BLaER1 (cell line): ENCODE data around the gene ELF3.
"Not testable (repeated sequence)": the region's sequence is repeated elsewhere in the genome, so short reads cannot be mapped to it uniquely, and the experiment has no call there.

Experiments
- H3K27ac ChIP-seq: shearing (Covaris generic); formaldehyde crosslinking; 2 replicates; pipeline ENCODE4 v1.8.1; 2022
- H3K27me3 ChIP-seq: shearing (Covaris generic); formaldehyde crosslinking; 2 replicates; pipeline ENCODE4 v1.8.1; 2022
- H3K36me3 ChIP-seq: shearing (Covaris generic); formaldehyde crosslinking; 2 replicates; pipeline ENCODE4 v1.8.1; 2022
- H3K4me1 ChIP-seq: shearing (Covaris generic); formaldehyde crosslinking; 2 replicates; pipeline ENCODE4 v1.8.1; 2022
- H3K4me2 ChIP-seq: shearing (Covaris generic); formaldehyde crosslinking; 2 replicates; pipeline ENCODE4 v1.8.1; 2022
- H3K4me3 ChIP-seq: shearing (Covaris generic); formaldehyde crosslinking; 2 replicates; pipeline ENCODE4 v1.8.1; 2022
- H3K9ac ChIP-seq: shearing (Covaris generic); formaldehyde crosslinking; 2 replicates; pipeline ENCODE4 v1.8.1; 2022
- H3K9me3 ChIP-seq: shearing (Covaris generic); formaldehyde crosslinking; 2 replicates; pipeline ENCODE4 v1.8.1; 2022
- H4K20me1 ChIP-seq: shearing (Covaris generic); formaldehyde crosslinking; 2 replicates; pipeline ENCODE4 v1.8.1; 2022
- Cebpa-rat ChIP-seq: shearing (Covaris generic); IDR thresholded peaks from 2 replicates; pipeline ENCODE4 v1.8.1; 2022

Gene ELF3

DNA sequence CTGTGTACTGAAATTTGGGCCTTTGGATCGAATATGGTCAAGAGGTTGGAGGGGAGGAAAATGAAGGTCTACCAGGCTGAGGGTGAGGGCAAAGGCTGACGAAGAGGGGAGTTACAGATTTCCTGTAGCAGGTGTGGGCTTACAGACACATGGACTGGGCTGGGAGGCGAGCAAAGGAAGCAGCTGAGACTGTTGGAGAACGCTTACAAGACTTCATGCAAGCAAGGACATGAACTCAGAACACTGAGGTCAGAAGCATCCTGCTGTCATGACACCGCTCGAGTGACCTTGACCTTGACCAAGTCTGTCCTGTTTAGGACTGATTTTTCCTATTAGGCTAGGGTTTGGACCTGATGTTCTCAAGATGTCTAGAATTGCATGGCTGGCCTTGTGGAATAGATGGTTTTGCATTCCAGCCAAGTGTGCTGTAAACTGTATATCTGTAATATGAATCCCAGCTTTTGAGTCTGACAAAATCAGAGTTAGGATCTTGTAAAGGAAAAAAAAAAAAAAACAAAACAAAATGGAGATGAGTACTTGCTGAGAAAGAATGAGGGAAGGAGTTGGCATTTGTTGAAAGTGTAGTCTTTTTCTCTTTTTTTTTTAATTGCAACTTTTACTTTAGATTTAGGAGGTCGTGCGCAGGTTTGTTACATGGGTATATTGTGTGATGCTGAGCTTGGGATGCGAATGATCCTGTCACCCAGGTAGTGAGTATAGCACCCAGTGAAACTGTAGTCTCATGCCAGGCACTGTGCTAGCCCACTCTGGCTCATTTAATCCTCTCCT lies 5.8 kb downstream of the ELF3 start:
- TF ChIP-seq Cebpa-rat, result no peak
- Histone ChIP-seq H3K9ac (no peak overlapping the region), H3K4me2 (no peak overlapping the region), H3K4me1 (peaks cover 24% of the 10 kb centered on the region), H3K9me3 (no peaks in the 10 kb centered on the region), H4K20me1 (no peaks in the 10 kb centered on the region), H3K4me3 (no peak overlapping the region), H3K36me3 (no peaks in the 10 kb centered on the region), H3K27ac (no peak overlapping the region), H3K27me3 (no peaks in the 10 kb centered on the region)

DNA sequence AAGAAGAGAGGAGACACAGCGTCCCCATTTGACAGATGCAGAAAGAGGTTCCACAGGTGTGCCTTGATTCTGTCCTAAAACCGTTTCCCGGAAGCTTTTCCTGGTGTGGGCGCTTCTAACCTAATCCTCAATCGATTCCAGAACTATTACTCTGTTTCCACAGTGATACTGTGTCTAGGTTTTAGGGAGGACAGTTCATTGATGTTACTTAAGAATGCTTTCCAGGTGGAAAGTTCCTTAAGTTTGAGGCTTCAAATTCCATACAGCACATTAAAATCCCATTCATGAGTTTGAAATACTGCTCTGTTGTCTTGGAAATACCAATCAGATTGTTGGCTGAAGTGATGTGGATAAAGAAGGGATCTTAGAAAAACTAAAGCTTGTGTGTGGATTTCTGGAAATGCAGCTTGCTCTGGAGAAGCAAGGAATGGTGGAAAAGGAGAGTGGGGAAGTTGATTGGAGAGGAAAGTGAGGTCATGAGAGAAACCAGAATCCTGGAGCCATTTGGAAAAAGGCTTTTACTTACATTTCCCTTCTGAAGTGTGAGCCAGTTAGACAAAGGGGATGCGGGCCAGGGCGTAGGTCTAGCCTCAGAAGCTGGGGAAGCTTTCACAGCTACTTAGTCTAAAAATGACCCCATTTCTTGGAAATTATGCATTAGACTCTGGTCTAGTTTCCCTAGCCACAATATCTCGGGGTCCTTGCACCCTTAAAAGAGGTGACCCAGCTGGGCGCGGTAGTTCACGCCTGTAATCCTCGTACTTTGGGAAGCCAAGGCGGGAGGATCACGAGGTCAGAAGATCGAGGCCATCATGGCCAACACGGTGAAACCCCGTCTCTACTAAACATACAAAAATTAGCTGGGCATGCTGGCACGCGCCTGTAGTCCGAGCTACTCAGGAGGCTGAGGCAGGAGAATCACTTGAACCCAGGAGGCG lies 6.7 kb downstream of the ELF3 start:
- H3K36me3 ChIP-seq, result no peaks in the 10 kb centered on the region
- no peak overlapping the region for H3K4me2 ChIP-seq
- no peak overlapping the region for H3K27ac ChIP-seq
- no peaks in the 10 kb centered on the region for H3K27me3 ChIP-seq
- H4K20me1 ChIP-seq, result no peaks in the 10 kb centered on the region
- no peak for TF ChIP-seq Cebpa-rat
- H3K9ac ChIP-seq, result no peak overlapping the region
- H3K4me1 ChIP-seq, result peaks cover 19% of the 10 kb centered on the region
- no peaks in the 10 kb centered on the region for H3K9me3 ChIP-seq
- H3K4me3 ChIP-seq, result no peak overlapping the region

GRCh38 chr1:202017749-202018467 lies 7.5 kb downstream of the ELF3 start:
- Histone ChIP-seq H3K4me2 (peak overlapping the region; percentile 38), H3K9ac (no peak overlapping the region), H3K9me3 (no peaks in the 10 kb centered on the region), H3K36me3 (no peaks in the 10 kb centered on the region), H3K27ac (0 out of 2 replicates have a peak overlapping the region, but pooled peaks have one; percentile 16), H3K4me1 (peaks cover 17% of the 10 kb centered on the region), H3K4me3 (no peak overlapping the region), H3K27me3 (no peaks in the 10 kb centered on the region), H4K20me1 (no peaks in the 10 kb centered on the region)
- no peak for TF ChIP-seq Cebpa-rat

DNA sequence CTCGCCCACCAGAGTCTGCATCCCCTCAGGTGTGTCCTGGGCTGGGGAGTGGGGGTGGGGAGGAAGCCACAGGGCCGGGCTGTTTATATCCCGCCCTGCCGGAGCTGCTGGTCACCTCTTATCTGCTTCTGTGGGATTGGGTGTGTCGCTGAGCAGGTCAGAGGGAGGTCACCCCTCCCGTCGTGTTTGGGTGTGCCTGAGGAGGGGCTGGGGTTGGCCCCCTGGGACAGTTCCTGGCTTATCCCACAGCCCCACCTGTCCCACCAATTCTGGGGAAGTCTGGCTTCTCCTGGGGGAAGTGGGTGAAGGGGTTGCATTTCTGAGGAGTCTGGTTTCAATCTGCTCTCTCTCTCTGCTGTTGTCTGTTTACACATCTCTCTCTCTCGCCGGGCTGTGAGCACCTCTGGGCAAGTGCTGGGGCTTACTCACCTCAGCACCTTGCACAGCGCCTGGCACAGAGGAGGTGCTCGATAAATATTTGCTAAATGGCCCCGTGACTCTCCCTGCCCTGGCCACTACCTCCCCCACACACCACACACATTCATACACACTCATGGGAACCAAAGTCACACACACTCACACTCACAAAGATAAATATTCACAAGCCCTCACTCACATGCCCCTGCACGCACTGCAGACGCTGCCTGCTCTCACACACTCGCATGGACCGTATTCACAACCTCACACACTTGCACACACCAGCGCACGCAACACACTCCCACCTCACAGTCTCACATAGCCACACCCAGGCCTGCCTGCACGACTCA lies 8.3 kb downstream of the ELF3 start:
- H3K9me3 ChIP-seq, result no peaks in the 10 kb centered on the region
- TF ChIP-seq Cebpa-rat, result no peak
- peak overlapping the region; percentile 38 for H3K4me2 ChIP-seq
- no peaks in the 10 kb centered on the region for H3K27me3 ChIP-seq
- no peak overlapping the region for H3K9ac ChIP-seq
- no peaks in the 10 kb centered on the region for H3K36me3 ChIP-seq
- H3K4me1 ChIP-seq, result peaks cover 17% of the 10 kb centered on the region
- H4K20me1 ChIP-seq, result no peaks in the 10 kb centered on the region
- H3K4me3 ChIP-seq, result no peak overlapping the region
- H3K27ac ChIP-seq, result 0 out of 2 replicates have a peak overlapping the region, but pooled peaks have one; percentile 16

GRCh38 chr1:202019235-202019558 lies 8.8 kb downstream of the ELF3 start:
- not testable (repeated sequence) for H3K9me3 ChIP-seq, H3K27ac ChIP-seq, H4K20me1 ChIP-seq, H3K36me3 ChIP-seq, H3K4me3 ChIP-seq, H3K9ac ChIP-seq, H3K27me3 ChIP-seq
- peak overlapping the region; percentile 38 for H3K4me2 ChIP-seq
- peaks cover 17% of the 10 kb centered on the region for H3K4me1 ChIP-seq

DNA sequence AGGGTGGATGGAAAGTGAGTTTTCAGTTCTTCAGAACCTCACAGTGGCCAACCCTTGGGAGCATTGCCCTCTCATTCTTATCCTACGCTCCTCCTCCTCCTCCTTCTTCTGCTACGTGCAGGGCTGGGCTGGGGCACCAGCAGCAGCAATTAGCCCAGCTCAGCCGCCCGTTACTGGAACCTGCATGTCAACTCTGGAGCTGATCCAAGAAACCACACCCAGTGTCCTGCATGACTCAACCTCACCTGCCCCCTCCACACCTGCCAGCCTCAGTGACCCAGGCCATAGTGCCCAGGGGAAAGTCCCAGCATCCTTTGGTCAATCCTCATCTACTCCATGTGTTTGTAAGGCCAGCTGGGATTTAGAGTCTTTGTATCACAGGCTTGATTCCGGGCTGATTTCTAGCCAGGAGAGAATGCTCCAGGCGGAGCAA lies 12.6 kb downstream of the ELF3 start:
- no peaks in the 10 kb centered on the region for H3K9me3 ChIP-seq
- no peak overlapping the region for H3K4me2 ChIP-seq

DNA sequence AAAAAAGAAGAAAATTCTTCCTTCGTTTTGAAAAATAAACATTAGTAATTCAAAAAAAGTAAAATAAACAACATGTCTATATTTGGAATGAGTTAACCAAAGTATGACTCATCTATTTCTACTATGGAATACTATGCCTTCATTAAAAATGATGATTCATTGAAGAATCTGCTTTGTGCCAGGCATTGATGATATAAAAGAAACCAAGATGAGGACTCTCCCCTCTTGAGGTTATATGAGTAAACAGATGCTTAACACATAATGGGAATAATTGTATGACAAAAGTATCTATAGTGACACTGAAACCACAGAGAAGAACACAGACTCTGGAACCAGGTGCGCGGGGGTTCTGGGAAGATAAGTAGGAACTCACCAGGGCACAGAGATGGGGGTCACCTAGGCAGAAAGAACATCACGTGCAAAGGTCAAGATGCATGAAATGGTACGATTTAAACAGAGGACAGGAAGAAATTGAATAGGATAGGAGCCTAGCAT lies 18.8 kb downstream of the ELF3 start:
- Histone ChIP-seq H3K36me3 (no peaks in the 10 kb centered on the region), H3K27ac (no peak overlapping the region), H4K20me1 (no peaks in the 10 kb centered on the region), H3K9ac (no peak overlapping the region), H3K4me2 (no peak overlapping the region), H3K4me3 (no peak overlapping the region), H3K9me3 (no peaks in the 10 kb centered on the region), H3K27me3 (no peaks in the 10 kb centered on the region), H3K4me1 (peaks cover 1% of the 10 kb centered on the region)
- no peak for TF ChIP-seq Cebpa-rat

More for the DNA sequence above, 12.6 kb downstream of the ELF3 start:
- no peak overlapping the region for H3K27ac ChIP-seq
- peaks cover 15% of the 10 kb centered on the region for H3K4me1 ChIP-seq
- H3K9ac ChIP-seq, result no peak overlapping the region
- no peaks in the 10 kb centered on the region for H3K27me3 ChIP-seq
- H3K4me3 ChIP-seq, result no peak overlapping the region
- no peaks in the 10 kb centered on the region for H4K20me1 ChIP-seq
- no peak for TF ChIP-seq Cebpa-rat
- H3K36me3 ChIP-seq, result no peaks in the 10 kb centered on the region

- no peak overlapping the region for H3K4me3 ChIP-seq
- H3K36me3 ChIP-seq, result no peaks in the 10 kb centered on the region
- H3K4me1 ChIP-seq, result peaks cover 6% of the 10 kb centered on the region
- no peaks in the 10 kb centered on the region for H3K27me3 ChIP-seq
- H3K4me2 ChIP-seq, result no peak overlapping the region
- H4K20me1 ChIP-seq, result no peaks in the 10 kb centered on the region
- H3K9ac ChIP-seq, result no peak overlapping the region
- H3K9me3 ChIP-seq, result no peaks in the 10 kb centered on the region
- H3K27ac ChIP-seq, result no peak overlapping the region
- no peak for TF ChIP-seq Cebpa-rat
Observed at GRCh38 chr1:202029727-202030126, 19.3 kb downstream of the ELF3 start.

- H3K27ac ChIP-seq, result no peak overlapping the region
- no peak for TF ChIP-seq Cebpa-rat
- no peaks in the 10 kb centered on the region for H3K9me3 ChIP-seq
- H4K20me1 ChIP-seq, result no peaks in the 10 kb centered on the region
- H3K4me1 ChIP-seq, result peaks cover 11% of the 10 kb centered on the region
- no peak overlapping the region for H3K4me3 ChIP-seq
- H3K36me3 ChIP-seq, result no peaks in the 10 kb centered on the region
- no peaks in the 10 kb centered on the region for H3K27me3 ChIP-seq
- H3K4me2 ChIP-seq, result no peak overlapping the region
- no peak overlapping the region for H3K9ac ChIP-seq
Observed at GRCh38 chr1:202031796-202032195, 21.4 kb downstream of the ELF3 start.
